GM21381 (cell line): ENCODE results near the gene H3-3A.
"Not testable (repeated sequence)": the region's sequence is repeated elsewhere in the genome, so short reads cannot be mapped to it uniquely, and the experiment has no call there.

ENCODE experiments used
- ATAC-seq: cut with Tn5 transposase; IDR thresholded peaks from one replicate; pipeline ENCODE4 v1.9.1; 2021; ENCODE audit warnings: mild to moderate bottlenecking, moderate library complexity; ENCODE audit not compliant: unreplicated experiment

H3-3A gene

DNA sequence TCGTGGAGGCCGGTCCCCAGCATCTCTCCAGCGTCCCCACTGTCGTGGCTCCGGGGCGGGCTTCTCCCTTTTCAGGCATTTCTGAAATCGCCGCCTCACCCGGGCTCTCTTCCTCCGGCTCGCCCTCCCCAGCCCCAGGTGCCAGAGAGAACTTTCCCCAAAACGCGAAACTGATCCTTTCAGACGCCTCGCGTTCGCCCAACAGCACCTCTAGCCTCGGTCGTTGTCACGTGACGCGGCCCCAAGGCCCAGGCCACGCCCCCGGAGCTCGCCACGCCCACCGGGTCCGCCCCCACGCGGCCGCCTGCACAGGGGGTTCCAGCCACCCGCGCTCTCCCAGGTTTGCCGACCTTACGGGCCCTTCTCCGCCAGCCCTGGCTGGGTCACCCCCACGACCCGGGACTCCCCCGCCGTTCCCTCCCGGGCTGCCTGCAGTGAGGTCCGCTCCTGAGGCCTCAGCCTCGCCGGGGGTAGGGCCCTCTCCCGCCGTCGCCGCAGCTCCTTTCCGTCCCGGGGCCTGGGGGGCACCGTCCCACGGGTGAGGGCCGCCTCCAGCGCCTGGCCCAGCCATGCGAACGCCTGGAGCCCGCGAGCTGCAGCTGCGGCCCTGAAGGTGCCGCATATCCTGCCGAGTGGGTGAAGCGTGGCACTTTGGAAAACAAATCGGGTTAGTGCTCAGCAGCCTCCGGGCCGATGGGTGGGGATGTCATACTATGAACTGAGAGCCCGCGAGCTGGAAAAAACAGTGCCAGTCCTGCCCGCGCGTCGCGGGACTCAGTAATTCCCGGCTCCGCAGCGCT, 21.0 kb downstream of the H3-3A start:
- peak; percentile 95 for ATAC-seq

DNA sequence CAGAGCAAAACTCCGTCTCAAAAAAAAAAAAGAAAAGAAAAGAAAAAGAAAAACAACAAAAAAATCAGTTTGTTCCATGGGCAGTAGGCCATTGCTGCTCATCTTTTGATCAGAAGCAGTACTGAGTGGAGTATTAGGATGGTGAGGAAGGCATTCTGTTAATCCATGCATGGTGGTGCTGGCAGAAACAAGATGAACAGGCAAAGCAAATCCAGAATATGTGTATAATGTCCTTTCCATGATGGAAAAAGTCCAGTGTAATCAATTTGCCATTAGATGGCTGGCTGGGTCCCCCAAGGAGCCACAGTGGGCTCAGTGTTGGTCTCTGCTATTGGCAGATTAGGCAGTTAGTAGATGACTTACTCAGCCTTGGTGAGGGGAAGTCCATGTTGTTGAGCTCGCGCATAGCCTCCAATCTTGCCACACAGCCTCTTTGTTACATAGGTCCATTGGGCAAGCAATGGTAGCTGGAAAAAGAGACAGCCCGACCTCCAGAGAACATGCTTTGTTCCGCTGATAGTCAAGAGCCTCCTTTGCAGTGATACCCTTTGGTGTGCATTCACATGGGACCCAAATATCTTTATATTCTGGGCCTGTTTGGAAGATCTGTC, 23.3 kb downstream of the H3-3A start:
- ATAC-seq: no peak

DNA sequence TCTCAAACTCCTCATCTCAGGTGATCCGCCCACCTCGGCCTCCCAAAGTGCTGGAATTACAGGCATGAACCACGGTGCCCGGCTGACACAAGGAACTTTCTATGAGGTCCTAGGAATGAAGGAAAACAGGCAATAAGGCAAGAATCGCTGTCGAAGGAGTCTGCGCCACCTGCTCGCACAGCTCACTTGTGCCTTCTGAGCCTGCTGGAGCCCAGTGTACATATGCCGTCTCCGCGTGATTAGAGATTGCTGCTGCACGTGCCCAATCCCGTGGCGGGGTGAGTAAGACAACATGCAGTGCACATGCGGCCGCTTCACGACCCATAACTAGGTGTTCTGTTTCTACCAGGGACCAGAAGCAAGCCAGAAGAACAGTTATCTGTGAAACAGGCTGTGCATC, 24.3 kb downstream of the H3-3A start:
- no peak for ATAC-seq

DNA sequence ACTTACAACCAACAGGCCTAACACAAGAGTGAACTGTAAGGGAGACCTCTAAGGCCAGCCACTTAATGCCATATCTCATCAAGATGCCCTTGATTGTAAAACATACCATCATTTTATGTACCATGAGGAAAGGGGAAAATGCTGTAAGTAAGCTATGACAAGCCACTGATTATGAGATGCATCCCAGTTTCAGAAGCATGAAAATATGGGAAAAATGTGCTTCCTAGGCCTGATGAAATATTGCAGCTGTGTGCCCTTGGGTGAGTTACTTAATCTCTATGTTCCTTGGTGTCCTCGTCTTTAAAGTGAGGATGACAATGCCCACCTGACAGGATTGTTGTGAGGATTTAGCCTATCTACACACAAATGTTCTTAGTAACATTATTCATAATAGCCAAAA, 28.9 kb downstream of the H3-3A start:
- no peak for ATAC-seq

DNA sequence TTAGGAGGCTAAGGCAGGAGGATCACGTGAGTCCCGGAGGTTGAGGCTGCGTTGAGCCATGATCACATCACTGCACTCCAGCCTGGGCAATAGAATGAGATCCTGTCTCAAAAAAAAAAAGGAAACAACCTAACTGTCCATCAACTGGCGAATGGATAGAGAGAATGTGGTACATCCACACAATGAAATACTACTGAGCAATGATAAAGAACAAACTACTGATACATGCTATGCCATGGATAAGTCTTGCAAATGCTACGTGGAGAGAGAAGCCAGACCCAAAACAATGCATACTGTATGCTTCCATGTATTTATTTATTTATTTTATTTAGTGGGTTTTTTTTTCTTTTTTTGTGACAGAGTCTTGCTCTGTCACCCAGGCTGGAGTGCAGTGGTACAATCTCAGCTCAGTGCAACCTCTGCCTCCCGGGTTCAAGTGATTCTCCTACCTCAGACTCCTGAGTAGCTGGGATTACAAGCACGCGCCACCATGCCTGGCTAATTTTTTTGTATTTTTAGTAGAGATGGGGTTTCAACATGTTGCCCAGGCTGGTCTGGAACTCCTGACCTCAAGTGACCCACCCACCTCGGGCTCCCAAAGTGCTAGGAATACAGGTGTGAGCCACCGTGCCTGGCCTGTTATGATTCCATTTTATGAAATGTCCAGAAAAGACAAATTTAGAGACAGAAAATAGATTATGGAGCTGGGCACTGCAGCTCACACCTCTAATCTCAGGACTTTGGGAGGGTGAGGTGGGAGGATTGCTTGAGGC, 29.7 kb downstream of the H3-3A start:
- not testable (repeated sequence) for ATAC-seq

DNA sequence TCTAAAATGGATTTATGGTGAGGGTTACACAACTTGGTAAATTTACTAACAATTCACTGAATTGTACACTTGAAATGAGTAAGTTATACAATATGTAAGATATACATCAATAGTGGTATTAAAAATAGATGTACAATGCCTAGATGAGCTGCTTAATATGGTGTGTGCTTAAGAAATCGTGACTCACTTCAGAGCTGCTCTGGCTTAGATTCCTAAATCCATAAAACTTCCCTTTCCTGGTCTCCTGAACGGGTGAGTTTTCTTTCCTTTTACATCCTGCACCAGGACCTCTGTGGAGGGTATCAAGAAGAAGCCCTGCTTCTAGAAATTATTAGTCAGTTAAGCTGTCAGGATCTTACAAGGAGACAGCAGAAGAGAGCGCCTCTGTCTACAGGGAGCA, 30.4 kb downstream of the H3-3A start:
- no peak for ATAC-seq

DNA sequence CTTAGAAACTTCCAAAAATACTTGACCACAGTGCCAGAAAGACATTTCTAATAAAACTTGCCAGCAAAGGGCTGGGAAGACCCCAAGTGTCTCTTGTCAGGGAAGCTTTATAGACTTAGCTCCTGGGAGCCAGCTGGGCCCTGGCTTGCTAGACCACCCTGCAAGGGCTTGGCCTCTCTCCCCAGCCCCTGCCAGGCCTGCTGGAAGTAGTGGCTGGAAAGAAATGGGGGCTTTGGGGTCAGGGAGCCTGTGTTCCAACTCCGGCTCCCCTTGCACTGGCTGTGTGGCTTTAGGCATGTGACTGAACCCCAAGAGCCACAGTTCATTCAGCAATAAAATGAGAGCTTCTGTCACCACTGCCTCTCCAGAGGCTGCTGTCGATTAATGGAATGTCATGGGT, 31.1 kb downstream of the H3-3A start:
- no peak for ATAC-seq

DNA sequence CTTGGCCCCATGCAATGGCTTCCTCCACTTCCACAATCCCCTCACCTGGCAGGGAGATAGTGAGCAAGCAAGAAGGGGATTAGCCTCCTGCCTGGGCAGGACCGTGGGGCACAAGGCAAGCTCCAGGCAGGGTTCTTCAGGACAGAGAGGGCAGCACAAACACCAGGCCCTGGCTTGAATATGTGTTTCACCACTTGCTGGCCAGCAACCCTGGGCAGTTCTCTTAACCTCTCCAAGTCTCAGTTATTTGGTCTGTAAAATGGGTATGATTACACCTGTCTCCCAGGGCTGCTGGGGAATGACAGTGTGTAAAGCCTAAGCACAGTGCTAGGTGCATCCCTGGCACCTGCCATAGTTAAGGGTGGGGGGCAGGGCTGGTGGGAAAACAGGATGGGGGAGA, 31.9 kb downstream of the H3-3A start:
- no peak for ATAC-seq

DNA sequence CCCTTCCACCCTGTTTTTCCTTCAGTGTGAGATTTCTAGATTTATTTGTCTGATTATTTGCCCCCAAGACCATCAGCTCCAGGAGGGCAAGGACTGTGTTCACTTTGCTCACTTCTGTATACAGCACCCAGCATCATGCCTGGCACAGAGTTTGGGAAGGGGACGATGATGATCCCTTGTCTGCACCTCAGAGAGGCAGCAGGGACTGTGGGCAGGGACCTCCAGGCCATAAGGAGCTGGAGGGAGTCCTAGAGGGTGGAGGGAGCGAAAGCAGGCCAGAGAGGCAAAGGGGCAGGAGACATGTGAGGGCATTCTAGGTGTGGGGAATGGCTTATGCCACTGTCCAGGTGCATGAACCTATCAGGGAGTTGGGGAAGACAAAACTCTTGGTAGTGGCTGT, 32.8 kb downstream of the H3-3A start:
- ATAC-seq: no peak

DNA sequence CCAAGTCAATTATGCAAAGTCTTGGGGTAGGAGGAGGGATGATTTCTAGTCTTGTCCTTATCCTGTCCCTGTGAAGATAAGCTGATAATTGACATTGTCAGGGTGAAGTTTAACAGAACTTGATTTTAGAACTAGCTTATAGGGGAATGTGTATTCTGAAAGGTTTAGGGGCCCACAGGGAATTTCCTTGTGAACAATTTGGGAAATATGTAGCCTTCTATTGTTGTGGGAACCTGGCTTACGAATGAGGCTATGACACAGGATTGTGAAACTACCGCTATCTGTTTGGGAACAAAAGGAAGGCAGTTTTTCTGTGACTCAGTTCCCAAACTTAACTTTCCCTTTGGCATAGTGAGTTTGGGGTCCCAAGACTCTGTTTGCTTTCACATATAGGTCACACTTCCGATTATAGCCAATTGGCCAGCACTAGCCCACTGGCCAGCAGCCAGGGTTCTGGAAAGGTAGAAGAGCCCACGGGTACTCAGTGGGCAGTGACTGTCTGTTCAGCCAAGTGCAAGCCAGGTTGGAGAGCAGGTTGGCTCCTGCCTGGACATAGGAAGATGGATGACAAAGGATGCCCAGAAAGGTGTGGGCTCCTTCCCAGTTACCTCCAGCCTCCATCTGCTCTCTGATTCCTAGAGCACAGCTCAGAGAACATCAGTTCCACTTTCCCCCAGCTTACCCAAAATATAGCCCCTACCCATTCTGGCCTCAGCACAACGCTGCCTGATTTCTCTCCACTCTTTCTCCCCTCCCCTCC, 35.5 kb downstream of the H3-3A start:
- ATAC-seq: no peak

DNA sequence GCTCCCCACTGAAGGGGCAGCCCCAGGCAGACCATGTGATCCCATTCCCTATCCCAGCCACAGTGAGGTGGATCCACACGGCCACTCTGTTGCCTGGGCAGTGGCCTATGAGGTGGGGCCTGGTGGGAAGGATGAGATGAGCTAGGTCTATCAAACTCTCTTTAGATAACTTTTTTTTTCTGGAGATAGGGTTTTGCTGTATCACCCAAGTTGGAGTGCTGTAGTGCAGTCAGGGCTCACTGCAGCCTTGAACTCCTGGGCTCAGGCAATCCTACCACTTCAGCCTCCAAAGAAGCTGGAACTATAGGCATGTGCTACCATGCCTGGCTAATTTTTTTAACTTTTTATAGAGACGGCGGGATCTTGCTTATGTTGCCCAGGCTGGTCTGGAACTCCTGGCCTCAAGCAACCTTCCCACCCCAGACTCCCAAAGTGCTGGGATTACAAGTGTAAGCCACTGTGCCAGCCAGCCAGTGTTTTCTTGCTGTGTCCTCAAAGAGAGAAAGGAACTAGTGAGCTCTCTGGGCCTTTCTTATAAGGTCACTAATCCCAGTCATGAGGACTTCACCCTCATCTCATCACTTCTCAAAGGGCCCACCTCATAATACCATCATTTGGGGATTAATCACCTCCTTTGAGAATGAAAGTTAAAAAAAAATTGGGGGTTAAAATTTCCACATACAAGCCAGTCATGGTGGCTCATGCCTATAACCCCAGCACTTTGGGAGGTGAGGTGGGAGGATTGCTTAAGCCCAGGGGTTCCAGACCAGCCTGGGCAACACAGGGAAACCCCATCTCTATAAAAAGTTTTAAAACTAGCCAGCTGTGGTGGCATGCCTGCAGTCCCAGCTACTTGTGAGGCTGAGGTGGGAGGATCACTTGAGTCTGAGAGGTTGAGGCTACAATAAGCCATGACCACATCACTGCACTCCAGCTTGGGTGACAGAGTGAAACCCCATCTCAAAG, 36.6 kb downstream of the H3-3A start:
- ATAC-seq: no peak

DNA sequence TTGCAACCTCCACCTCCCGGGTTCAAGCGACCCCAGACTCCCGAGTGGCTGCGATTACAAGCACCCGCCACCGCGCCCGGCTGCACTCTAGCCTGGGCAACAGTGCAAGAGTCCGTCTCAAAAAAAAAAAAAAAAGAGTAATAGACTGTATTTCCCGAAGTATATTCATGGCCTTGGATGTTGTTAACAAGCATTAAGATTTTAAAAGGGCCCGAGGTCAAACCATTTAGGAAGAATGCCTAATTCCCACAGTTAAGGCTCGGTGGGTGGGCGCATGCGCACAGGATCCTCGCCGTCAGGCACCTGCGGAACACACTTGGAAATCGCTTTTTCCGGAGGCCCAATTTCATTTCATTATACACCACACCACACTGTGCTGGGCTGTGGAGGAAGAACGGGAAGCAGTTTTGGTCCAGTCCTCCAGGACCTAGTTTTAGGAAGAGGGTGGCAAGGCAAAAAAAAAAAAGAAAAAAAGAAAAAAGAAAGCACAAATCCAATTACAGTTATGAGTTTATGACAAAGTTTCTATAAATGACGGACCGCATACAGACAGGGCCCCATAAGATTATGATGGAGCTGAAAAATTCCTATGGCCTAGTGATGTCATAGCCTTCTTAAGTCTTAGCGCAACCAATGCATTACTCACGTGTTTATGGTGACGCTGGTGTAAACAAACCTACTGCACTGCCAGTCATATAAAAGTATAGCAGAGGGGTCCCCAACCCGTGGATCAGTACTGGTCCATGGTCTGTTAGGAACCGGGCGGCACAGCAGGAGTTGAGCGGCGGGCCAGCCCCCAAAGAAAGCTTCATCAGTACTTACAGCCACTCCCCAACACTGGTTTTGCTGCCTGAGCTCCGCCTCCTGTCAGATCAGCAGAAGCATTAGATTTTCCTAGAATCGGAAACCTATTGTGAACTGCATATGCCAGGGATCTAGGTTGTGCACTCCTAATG, 38.2 kb downstream of the H3-3A start:
- ATAC-seq: no peak

DNA sequence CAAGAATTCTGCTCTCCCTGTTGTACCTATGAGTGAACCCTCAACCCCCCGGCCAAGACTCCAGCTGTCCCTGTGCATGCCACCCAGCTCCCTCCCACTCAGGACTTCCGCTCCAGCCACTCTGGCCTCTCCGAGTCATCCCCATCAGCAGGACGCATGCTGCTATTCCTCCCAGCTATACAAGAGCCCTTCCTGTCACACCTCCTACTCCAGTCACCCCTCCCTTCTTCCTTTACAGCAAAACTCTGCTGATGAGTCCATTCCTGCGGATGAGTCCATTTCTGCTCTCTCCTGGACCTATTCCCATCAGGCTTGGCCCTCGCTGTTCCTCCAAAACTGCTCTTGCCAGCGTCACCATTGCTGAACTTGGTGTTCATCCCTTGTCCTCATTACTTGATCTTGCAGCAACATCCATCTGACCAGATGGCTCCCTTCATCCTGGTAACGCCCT, 42.2 kb downstream of the H3-3A start:
- ATAC-seq: no peak

DNA sequence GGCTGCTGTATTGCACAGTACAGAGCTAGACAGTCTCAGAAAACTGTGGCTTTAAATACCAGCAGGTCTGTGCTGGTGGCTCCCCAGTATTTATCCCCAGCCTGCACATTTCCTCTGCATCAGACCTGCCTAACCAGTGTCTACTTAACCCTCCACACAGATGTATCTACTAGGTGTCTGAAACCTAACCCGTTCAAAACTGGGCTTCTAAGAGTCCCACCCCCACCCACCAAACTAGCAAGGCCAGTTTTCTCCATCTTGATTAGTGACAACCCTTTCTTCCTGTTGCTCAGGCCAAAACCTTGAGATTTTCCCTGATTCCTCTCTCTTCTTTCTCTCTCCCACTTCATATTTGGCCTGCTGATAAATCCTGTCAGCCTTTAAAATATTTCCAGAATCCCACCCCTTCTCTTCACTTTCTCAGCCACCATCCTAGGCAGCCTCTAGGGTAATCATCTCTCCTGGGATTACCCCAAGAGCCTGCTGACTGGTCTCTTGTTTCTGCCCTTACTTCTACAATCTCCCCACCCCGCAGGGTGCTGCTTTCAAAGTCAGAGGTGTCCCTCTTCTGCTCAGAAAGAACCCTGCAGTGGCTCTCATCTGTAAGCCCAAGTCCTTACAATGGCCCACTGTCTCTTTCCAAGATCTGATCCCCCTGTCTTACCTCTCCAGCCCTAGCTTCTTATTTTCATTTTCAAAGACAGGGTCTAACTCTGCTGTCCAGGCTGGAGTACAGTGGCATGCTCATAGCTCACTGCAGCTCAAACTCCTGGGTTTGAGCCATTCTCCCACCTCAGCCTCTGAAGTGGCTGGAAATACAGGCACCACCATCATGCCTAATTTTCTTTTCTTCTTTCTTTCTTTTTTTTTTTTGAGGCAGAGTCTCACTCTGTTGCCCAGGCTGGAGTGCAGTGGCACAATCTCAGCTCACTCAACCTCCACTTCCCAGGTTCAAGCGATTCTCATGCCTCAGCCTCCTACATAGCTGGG, 45.2 kb downstream of the H3-3A start:
- no peak for ATAC-seq

DNA sequence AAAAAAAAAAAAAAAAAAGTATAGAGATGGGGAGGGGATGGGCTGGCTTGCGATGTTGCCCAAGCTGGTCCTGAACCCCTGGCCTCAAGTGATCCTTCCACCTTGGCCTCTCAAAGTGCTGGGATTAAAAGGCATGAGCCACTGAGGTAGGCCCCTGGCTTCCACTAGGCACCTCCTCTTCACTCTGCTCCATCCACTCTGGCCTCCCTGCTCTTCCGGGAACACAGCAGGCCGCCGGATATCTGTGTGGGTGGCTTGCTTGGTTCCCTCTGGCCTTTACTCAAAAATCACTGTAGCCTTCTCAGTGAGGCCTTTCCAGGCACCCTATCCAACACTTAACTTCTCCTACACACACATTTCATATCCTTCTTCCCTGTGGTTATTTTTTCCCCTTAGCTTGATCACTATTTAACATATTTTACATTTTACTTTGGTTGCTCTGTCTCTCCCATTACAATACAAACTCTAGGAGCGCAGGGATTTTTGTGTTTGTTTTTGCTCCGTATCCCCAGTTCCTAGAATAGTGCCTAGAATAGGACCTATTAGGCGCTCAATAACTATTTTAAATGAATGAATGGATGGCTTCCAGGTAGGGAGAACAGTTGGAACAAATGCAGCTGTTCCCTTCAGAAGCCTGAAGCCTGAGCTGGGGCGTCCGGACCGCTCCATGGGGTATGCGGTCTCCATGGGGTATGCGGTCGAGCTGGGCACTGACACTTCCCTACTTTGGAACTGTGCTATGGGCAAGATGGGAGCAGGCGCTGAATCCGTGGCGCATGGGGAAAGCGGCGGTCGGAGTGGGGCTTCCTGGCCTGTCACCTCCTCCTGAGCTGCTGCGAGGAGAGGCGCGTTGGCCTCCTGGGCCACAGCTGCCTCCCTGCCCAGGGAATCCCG, 46.7 kb downstream of the H3-3A start:
- no peak for ATAC-seq

DNA sequence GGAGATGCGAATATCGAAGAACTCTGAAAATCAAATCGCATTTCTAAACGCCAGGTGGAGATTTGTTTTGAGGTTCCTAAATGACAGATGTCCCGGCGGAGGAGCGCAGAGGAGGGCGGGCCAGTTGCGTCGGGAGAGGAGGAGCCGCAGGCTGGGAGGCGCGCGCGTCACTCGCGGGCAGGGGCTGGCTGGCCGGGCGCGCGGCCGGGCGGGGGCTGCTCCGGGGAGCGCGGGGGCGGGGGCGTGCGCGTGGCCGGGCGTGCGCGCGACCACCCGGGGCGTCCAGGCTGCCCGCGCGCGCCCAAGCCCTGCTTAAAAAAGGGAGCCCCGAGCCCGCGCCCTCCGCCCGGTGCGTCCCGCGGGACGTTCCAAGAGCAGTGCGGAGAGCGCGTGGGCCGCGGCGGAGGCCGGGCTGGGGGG, 47.3 kb downstream of the H3-3A start:
- peak; percentile 75 for ATAC-seq
